PC-9 (cell line): Measurements from ENCODE around the gene DSTN. TPM values are rescaled to one million over a fixed set of nuclear protein-coding genes. Genes with fewer than 3 reads are reported as not detected.

Source experiments
- BruUV-seq: library from RNA; stranded (reverse); fragments of 400-500 nt; replicated peaks from 2 replicates; lab custom pipeline; 2021; lab: Mats Ljungman, UMichigan
- CTCF ChIA-PET: fragments of 300-600 bp; sonication (Branson Sonifier 250); formaldehyde crosslinking; loops from one replicate; lab custom pipeline; 2022; ENCODE audit warnings: antibody characterized with exemption; lab: Charles Lee
- POLR2A ChIA-PET: fragments of 300-600 bp; sonication (Branson Sonifier 250); formaldehyde crosslinking; loops from one replicate; lab custom pipeline; 2022; ENCODE audit warnings: antibody characterized with exemption; ENCODE audit not compliant: unreplicated experiment; lab: Charles Lee
- DNase-seq, 2 experiments: peaks; one replicate each; pipeline versions ENCODE4 v3.0.0 to v3.0.0-alpha.2; 2015 to 2022; ENCODE audit warnings: mixed read lengths in 1 of 2
- H2AFZ ChIP-seq: fragments of 200-600 bp; sonication (generic); 2 replicates; pipeline ENCODE4 v1.8.1; 2017; ENCODE audit warnings: antibody characterized with exemption
- H3F3A ChIP-seq: fragments of 200-600 bp; sonication (generic); 2 replicates; pipeline ENCODE4 v1.8.1; 2017; ENCODE audit warnings: antibody characterized with exemption, mild to moderate bottlenecking, low read depth; ENCODE audit not compliant: insufficient read depth
- H3K27ac ChIP-seq: fragments of 200-600 bp; sonication (generic); 2 replicates; pipeline ENCODE4 v1.6.1; 2016; ENCODE audit warnings: mixed run types
- H3K27me3 ChIP-seq: fragments of 200-600 bp; sonication (generic); 2 replicates; pipeline ENCODE4 v1.6.1; 2016; ENCODE audit warnings: low read depth, mixed run types; ENCODE audit not compliant: insufficient read depth
- H3K36me3 ChIP-seq: fragments of 200-600 bp; sonication (generic); 2 replicates; pipeline ENCODE4 v1.6.1; 2016; ENCODE audit warnings: low read depth, mixed run types
- H3K4me1 ChIP-seq: fragments of 200-600 bp; sonication (generic); replicated peaks from 2 replicates; pipeline ENCODE4 v1.6.1; 2016; ENCODE audit warnings: mixed run types; ENCODE audit not compliant: insufficient read depth
- H3K4me2 ChIP-seq: fragments of 200-600 bp; sonication (generic); 2 replicates; pipeline ENCODE4 v1.6.1; 2017; ENCODE audit warnings: mixed run types
- H3K4me3 ChIP-seq: fragments of 200-600 bp; sonication (generic); 2 replicates; pipeline ENCODE4 v1.6.1; 2016; ENCODE audit warnings: mixed run types
- H3K79me2 ChIP-seq: fragments of 200-600 bp; sonication (generic); 2 replicates; pipeline ENCODE4 v1.6.1; 2017; ENCODE audit warnings: low read depth, mixed run types
- H3K9me2 ChIP-seq: fragments of 200-600 bp; sonication (generic); 2 replicates; pipeline ENCODE4 v1.8.1; 2017; ENCODE audit warnings: mild to moderate bottlenecking; ENCODE audit not compliant: insufficient read depth
- H3K9me3 ChIP-seq: fragments of 200-600 bp; sonication (generic); 2 replicates; pipeline ENCODE4 v1.8.1; 2016; ENCODE audit warnings: low read depth; ENCODE audit not compliant: insufficient read depth
- H4K20me1 ChIP-seq: fragments of 200-600 bp; sonication (generic); 2 replicates; pipeline ENCODE4 v1.8.1; 2017; ENCODE audit not compliant: insufficient read depth
- EZH2 ChIP-seq: fragments of 200-600 bp; sonication (generic); IDR thresholded peaks from 2 replicates; pipeline ENCODE4 v1.8.0; 2017; ENCODE audit warnings: antibody characterized with exemption, low read depth
- intact Hi-C: fragments of 100-400 bp; cut with micrococcal nuclease; formaldehyde crosslinking; loops from one replicate; pipeline ENCODE4 v1.10.0; 2022; ENCODE audit not compliant: unreplicated experiment
- total RNA-seq: library from RNA; stranded (reverse); gene quantifications from 2 replicates; pipeline ENCODE4 v1.2.3, GENCODE V29; 2021
- TF ChIP-seq, protein P1 (sequence below): fragments of 200-600 bp; sonication (generic); conservative IDR thresholded peaks from 2 replicates; pipeline ENCODE4 v1.6.1; 2017; ENCODE audit warnings: mixed run types, antibody characterized with exemption, mild to moderate bottlenecking, moderate library complexity

DSTN gene
- total RNA-seq, 1 experiment from 2014 or later = 366 TPM

DNA sequence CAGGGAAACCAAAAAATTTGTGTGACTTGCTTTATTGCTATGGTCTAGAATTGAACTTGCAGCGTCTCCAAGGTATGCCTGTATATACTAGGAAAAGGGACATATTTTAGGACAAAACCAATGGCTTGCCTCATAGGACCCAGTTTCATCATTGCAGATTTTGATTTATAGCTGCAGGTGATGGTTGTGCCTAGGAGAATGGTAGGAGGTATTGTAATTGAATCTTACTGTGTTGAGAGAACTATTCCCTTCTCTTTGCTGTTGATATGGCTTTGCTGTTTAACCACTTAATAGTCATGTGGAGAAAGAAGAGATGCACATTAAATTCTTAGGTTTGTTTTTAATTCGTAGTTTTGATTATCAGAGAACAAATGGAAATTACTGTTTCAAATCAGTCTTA is 16.4 kb downstream of the DSTN start:
- POLR2A ChIA-PET = no interaction called here
- no peak overlapping the region for H2AFZ ChIP-seq
- H3K79me2 ChIP-seq = peaks cover 96% of the 10 kb centered on the region
- peaks cover 18% of the 10 kb centered on the region for H3K4me1 ChIP-seq
- H3K9me3 ChIP-seq = no peaks in the 10 kb centered on the region; the same call in 1 of the 2 replicates
- H3K36me3 ChIP-seq = peaks cover 3% of the 10 kb centered on the region; the same call in 1 of the 2 replicates
- no peaks in the 10 kb centered on the region for H3K9me2 ChIP-seq
- CTCF ChIA-PET = no interaction called here
- H3K27me3 ChIP-seq = no peaks in the 10 kb centered on the region
- no peak overlapping the region for H3K4me2 ChIP-seq
- intact Hi-C loops = no loop called here
- no peak overlapping the region for H3K4me3 ChIP-seq
- no TSS peak for BruUV-seq
- peaks cover 47% of the 10 kb centered on the region for H4K20me1 ChIP-seq
- H3F3A ChIP-seq = peaks cover 19% of the 10 kb centered on the region; the same call in 1 of the 2 replicates
- TF ChIP-seq, protein P1, sequence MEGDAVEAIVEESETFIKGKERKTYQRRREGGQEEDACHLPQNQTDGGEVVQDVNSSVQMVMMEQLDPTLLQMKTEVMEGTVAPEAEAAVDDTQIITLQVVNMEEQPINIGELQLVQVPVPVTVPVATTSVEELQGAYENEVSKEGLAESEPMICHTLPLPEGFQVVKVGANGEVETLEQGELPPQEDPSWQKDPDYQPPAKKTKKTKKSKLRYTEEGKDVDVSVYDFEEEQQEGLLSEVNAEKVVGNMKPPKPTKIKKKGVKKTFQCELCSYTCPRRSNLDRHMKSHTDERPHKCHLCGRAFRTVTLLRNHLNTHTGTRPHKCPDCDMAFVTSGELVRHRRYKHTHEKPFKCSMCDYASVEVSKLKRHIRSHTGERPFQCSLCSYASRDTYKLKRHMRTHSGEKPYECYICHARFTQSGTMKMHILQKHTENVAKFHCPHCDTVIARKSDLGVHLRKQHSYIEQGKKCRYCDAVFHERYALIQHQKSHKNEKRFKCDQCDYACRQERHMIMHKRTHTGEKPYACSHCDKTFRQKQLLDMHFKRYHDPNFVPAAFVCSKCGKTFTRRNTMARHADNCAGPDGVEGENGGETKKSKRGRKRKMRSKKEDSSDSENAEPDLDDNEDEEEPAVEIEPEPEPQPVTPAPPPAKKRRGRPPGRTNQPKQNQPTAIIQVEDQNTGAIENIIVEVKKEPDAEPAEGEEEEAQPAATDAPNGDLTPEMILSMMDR = no peak
- no peak for TF ChIP-seq EZH2
- no peak for DNase-seq
- H3K27ac ChIP-seq = no peak overlapping the region

DNA sequence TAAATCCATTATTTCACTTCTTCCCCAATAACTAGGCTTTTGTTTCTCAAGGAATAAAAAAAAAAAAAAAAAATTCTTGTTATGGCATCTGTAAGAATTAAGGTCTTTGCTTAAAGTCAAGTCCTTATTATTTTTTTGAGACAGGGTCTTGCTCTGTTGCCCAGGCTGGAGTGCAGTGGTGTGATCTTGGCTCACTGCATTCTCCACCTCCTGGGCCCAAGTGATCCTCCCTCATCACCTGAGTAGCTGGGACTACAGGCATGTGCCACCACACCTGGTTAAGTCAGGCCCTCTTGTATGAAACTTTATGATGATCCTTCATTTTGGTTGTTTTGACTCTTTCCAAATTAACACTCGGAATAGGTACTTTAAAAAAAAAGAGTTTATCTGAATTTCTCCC is 17.3 kb downstream of the DSTN start:
- DNase-seq = no peak
- intact Hi-C loops = no loop called here
- ChIA-PET POLR2A (interaction anchor here (0.6 kb wide), 1 partner anchor 17 kb away, joined by 3 read pairs; the partner anchor contains the start of gene DSTN), CTCF (no interaction called here)
- BruUV-seq = no TSS peak
- H3K4me3 ChIP-seq = no peak overlapping the region
- no peak overlapping the region for H2AFZ ChIP-seq
- H3K27ac ChIP-seq = no peak overlapping the region
- TF ChIP-seq, protein P1 = no peak
- no peak for TF ChIP-seq EZH2
- H3K4me1 ChIP-seq = peaks cover 16% of the 10 kb centered on the region
- H3F3A ChIP-seq = peaks cover 19% of the 10 kb centered on the region; the same call in 1 of the 2 replicates
- H4K20me1 ChIP-seq = peaks cover 44% of the 10 kb centered on the region
- H3K79me2 ChIP-seq = peaks cover 96% of the 10 kb centered on the region
- no peaks in the 10 kb centered on the region for H3K27me3 ChIP-seq
- no peak overlapping the region for H3K4me2 ChIP-seq
- peaks cover 9% of the 10 kb centered on the region; the same call in 1 of the 2 replicates for H3K36me3 ChIP-seq
- H3K9me2 ChIP-seq = no peaks in the 10 kb centered on the region
- no peaks in the 10 kb centered on the region; the same call in 1 of the 2 replicates for H3K9me3 ChIP-seq

DNA sequence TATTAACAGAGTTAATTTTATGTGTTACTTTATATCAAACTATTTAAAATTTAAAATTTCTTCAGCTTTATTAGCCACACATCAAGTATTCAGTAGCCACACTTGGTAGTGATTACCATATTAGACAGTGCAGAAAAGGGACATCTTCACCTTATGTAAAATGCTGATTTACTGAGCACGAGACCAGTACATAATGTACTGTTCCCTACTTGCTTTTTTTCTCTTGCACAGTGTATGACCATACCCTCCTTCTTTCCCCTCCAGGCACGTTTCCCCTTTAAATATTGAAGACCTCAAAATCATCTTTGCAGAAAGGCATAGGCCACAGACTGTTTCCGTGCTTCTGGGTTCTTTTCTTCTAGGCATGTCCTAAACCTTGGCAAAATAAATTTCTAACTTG is 17.9 kb downstream of the DSTN start:
- H3K4me3 ChIP-seq = no peak overlapping the region
- intact Hi-C loops = no loop called here
- no peak overlapping the region for H2AFZ ChIP-seq
- peaks cover 11% of the 10 kb centered on the region; the same call in 1 of the 2 replicates for H3K36me3 ChIP-seq
- no peak overlapping the region for H3K27ac ChIP-seq
- peaks cover 19% of the 10 kb centered on the region; the same call in 1 of the 2 replicates for H3F3A ChIP-seq
- peaks cover 13% of the 10 kb centered on the region for H3K4me1 ChIP-seq
- no peak overlapping the region for H3K4me2 ChIP-seq
- POLR2A ChIA-PET = no interaction called here
- DNase-seq = no peak
- H3K79me2 ChIP-seq = peaks cover 96% of the 10 kb centered on the region
- no TSS peak for BruUV-seq
- TF ChIP-seq, protein P1 = no peak
- TF ChIP-seq EZH2 = no peak
- CTCF ChIA-PET = no interaction called here
- no peaks in the 10 kb centered on the region for H3K27me3 ChIP-seq
- peaks cover 42% of the 10 kb centered on the region for H4K20me1 ChIP-seq
- no peaks in the 10 kb centered on the region; the same call in 1 of the 2 replicates for H3K9me3 ChIP-seq
- no peaks in the 10 kb centered on the region for H3K9me2 ChIP-seq
